ENCODE results near the gene PGM2L1.
A peak's percentile ranks its signal among the peaks of the same experiment; 100 is the strongest.

Gene PGM2L1

GRCh38 chr11:74388678-74389327 lies 9.4 kb downstream of the PGM2L1 start:
- in situ Hi-C loops (cut with HindIII; ENCODE audit: low sequenced_read_pairs): no loop called here
- H3K4me3 ChIP-seq (ENCODE audit: low read depth, low read length): no peak overlapping the region
- TF ChIP-seq, protein P1, sequence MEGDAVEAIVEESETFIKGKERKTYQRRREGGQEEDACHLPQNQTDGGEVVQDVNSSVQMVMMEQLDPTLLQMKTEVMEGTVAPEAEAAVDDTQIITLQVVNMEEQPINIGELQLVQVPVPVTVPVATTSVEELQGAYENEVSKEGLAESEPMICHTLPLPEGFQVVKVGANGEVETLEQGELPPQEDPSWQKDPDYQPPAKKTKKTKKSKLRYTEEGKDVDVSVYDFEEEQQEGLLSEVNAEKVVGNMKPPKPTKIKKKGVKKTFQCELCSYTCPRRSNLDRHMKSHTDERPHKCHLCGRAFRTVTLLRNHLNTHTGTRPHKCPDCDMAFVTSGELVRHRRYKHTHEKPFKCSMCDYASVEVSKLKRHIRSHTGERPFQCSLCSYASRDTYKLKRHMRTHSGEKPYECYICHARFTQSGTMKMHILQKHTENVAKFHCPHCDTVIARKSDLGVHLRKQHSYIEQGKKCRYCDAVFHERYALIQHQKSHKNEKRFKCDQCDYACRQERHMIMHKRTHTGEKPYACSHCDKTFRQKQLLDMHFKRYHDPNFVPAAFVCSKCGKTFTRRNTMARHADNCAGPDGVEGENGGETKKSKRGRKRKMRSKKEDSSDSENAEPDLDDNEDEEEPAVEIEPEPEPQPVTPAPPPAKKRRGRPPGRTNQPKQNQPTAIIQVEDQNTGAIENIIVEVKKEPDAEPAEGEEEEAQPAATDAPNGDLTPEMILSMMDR (IDR thresholded peaks at IDR 0.05; ENCODE audit: low read depth, low read length): peak; percentile 72
- DNase-seq (ENCODE audit: low read depth, low spot score): peak; percentile 57

- no peak overlapping the region for H3K4me3 ChIP-seq (ENCODE audit: low read depth, low read length)
- in situ Hi-C loops (cut with HindIII; ENCODE audit: low sequenced_read_pairs): no loop called here
- DNase-seq (ENCODE audit: low read depth, low spot score): no peak
- TF ChIP-seq, protein P1 (IDR thresholded peaks at IDR 0.05; ENCODE audit: low read depth, low read length): no peak
Observed at GRCh38 chr11:74384641-74385040, 13.6 kb downstream of the PGM2L1 start.

- in situ Hi-C loops (cut with HindIII; ENCODE audit: low sequenced_read_pairs): no loop called here
- peak; percentile 25 for DNase-seq (ENCODE audit: low read depth, low spot score)
- TF ChIP-seq, protein P1 (IDR thresholded peaks at IDR 0.05; ENCODE audit: low read depth, low read length): no peak
- no peak overlapping the region for H3K4me3 ChIP-seq (ENCODE audit: low read depth, low read length)
Observed at GRCh38 chr11:74380746-74381439, 17.3 kb downstream of the PGM2L1 start.

GRCh38 chr11:74377689-74378088 lies 20.5 kb downstream of the PGM2L1 start:
- no peak for DNase-seq (ENCODE audit: low read depth, low spot score)
- TF ChIP-seq, protein P1 (IDR thresholded peaks at IDR 0.05; ENCODE audit: low read depth, low read length): no peak
- in situ Hi-C loops (cut with HindIII; ENCODE audit: low sequenced_read_pairs): no loop called here
- no peak overlapping the region for H3K4me3 ChIP-seq (ENCODE audit: low read depth, low read length)

DNA sequence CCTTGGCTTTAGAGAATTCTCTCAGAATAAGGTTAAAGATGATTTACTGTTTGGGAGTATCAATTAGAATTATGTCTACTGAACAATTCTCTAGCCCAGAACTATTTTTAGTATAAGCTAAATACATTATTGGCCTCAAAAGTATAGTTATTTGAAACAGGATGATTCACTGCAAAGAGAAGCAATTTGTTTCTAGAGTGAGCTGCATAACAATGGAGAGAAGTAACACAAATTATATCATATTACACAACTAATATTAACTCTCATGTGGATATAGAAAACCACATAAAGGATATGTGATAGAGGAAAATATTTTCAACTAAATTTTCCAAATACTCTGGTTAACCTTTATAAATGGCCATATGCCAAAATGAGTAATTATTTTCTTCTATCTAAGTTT lies 24.9 kb downstream of the PGM2L1 start:
- in situ Hi-C loops (cut with HindIII; ENCODE audit: low sequenced_read_pairs): no loop called here
- DNase-seq (ENCODE audit: low read depth, low spot score): peak; percentile 33
- TF ChIP-seq, protein P1 (IDR thresholded peaks at IDR 0.05; ENCODE audit: low read depth, low read length): no peak
- no peak overlapping the region for H3K4me3 ChIP-seq (ENCODE audit: low read depth, low read length)

GRCh38 chr11:74371269-74372052 lies 26.8 kb downstream of the PGM2L1 start:
- in situ Hi-C loops (cut with HindIII; ENCODE audit: low sequenced_read_pairs): no loop called here
- DNase-seq (ENCODE audit: low read depth, low spot score): peak; percentile 80
- TF ChIP-seq, protein P1 (IDR thresholded peaks at IDR 0.05; ENCODE audit: low read depth, low read length): no peak
- H3K4me3 ChIP-seq (ENCODE audit: low read depth, low read length): no peak overlapping the region
